PC-3 (cell line): Measurements from ENCODE around the gene GATA2.

Source experiments
- CTCF ChIP-seq: fragments of 300-600 bp; sonication (generic); conservative IDR thresholded peaks from 2 replicates; pipeline ENCODE4 v1.5.1; 2017; ENCODE audit warnings: antibody characterized with exemption, low read depth, mild to moderate bottlenecking, low read length
- EZH2 ChIP-seq: fragments of 300-600 bp; sonication (generic); IDR thresholded peaks from one replicate; pipeline ENCODE4 v1.6.1; 2017; ENCODE audit warnings: antibody characterized with exemption, mild to moderate bottlenecking, low read length; ENCODE audit not compliant: unreplicated experiment
- EZH2phosphoT487 ChIP-seq: fragments of 300-600 bp; sonication (generic); IDR thresholded peaks from 2 replicates; pipeline ENCODE4 v1.6.1; 2018; ENCODE audit warnings: mild to moderate bottlenecking, antibody characterized with exemption, low read length, borderline replicate concordance

GRCh38 chr3:128490915-128491690, 1.9 kb downstream of the GATA2 start:
- TF ChIP-seq CTCF = no peak
- TF ChIP-seq EZH2 = no peak
- TF ChIP-seq EZH2phosphoT487 = no peak
